GM12878 (cell line): ENCODE data around the gene SPP2. TPM values are rescaled to one million over a fixed set of nuclear protein-coding genes. Genes with fewer than 3 reads are reported as not detected.

Experiments
- ATAC-seq: fragments of 200-7000 bp; cut with Tn5 transposase; 3 replicates; pipeline ENCODE4 v1.9.1; 2020; ENCODE audit warnings: mild to moderate bottlenecking, moderate library complexity
- BruUV-seq: library from RNA; stranded (reverse); fragments of 400-500 nt; replicated peaks from 2 replicates; lab custom pipeline; 2021; lab: Mats Ljungman, UMichigan
- CTCF ChIA-PET: fragments of 300-600 bp; sonication (Branson Sonifier 250); formaldehyde crosslinking; extraction: SDS; loops from one replicate; lab custom pipeline; 2021; ENCODE audit warnings: inconsistent platforms; lab: Yijun Ruan, JAX
- POLR2A ChIA-PET: fragments of 350-600 bp; formaldehyde crosslinking; extraction: SDS; loops from one replicate; lab custom pipeline; 2021; ENCODE audit warnings: inconsistent platforms; lab: Charles Lee
- RAD21 ChIA-PET: fragments of 300-600 bp; sonication (Branson Sonifier 250); formaldehyde crosslinking; loops from one replicate; lab custom pipeline; 2023; ENCODE audit warnings: antibody characterized with exemption; ENCODE audit not compliant: unreplicated experiment; lab: Charles Lee
- SMC1A ChIA-PET: fragments of 300-600 bp; sonication (Branson Sonifier 250); formaldehyde crosslinking; loops from one replicate; lab custom pipeline; 2023; ENCODE audit not compliant: unreplicated experiment, uncharacterized antibody; lab: Charles Lee
- DNase-seq: peaks from one replicate; pipeline ENCODE4 v3.0.0-alpha.2; 2011; ENCODE audit warnings: low read depth, low spot score
- FAIRE-seq: peaks from 3 replicates; lab custom pipeline; 2011; peaks lifted over from hg19 to GRCh38; lab: Jason Lieb, UNC
- H2AFZ ChIP-seq: 2 replicates; pipeline ENCODE4 v1.6.0; 2011; ENCODE audit warnings: low read depth, low read length, control low read depth; ENCODE audit not compliant: control insufficient read depth
- H3K27ac ChIP-seq: 2 replicates; pipeline ENCODE4 v1.5.1; 2011; ENCODE audit warnings: control low read depth; ENCODE audit not compliant: control insufficient read depth, insufficient read depth
- H3K27me3 ChIP-seq, 2 experiments: replicated peaks in 1 of 2; 2 replicates each; pipeline versions ENCODE4 v1.6.0 to v1.6.1; 2011; ENCODE audit warnings: low read length in 1 of 2; ENCODE audit not compliant: control insufficient read depth in 2 of 2, insufficient read depth in 2 of 2
- H3K36me3 ChIP-seq, 2 experiments: 2 replicates each; pipeline ENCODE4 v1.5.1; 2011; ENCODE audit warnings: low read length in 1 of 2; ENCODE audit not compliant: control insufficient read depth in 2 of 2, insufficient read depth in 2 of 2
- H3K4me1 ChIP-seq: 2 replicates; pipeline ENCODE4 v1.6.1; 2011; ENCODE audit warnings: mild to moderate bottlenecking, low read length, moderate library complexity, mixed read lengths; ENCODE audit not compliant: control insufficient read depth, insufficient read depth
- H3K4me2 ChIP-seq: 2 replicates; pipeline ENCODE4 v1.6.0; 2011; ENCODE audit warnings: control low read depth; ENCODE audit not compliant: control insufficient read depth, insufficient read depth
- H3K4me3 ChIP-seq: fragments of 200-600 bp; sonication (generic); 2 replicates; pipeline ENCODE4 v1.5.1; 2016
- H3K79me2 ChIP-seq: 2 replicates; pipeline ENCODE4 v1.6.0; 2011; ENCODE audit warnings: low read length; ENCODE audit not compliant: control insufficient read depth, insufficient read depth
- H3K9ac ChIP-seq: 2 replicates; pipeline ENCODE4 v1.8.0; 2011; ENCODE audit warnings: low read length, control low read depth, mixed read lengths; ENCODE audit not compliant: control insufficient read depth, insufficient read depth
- H3K9me3 ChIP-seq: replicated peaks from 3 replicates; pipeline ENCODE4 v1.5.1; 2011; ENCODE audit warnings: mild to moderate bottlenecking, low read length; ENCODE audit not compliant: control insufficient read depth, insufficient read depth
- H4K20me1 ChIP-seq: 2 replicates; pipeline ENCODE4 v1.6.0; 2011; ENCODE audit not compliant: control insufficient read depth, insufficient read depth
- CEBPB ChIP-seq, 2 experiments: fragments of 150-350 bp in 1 of 2; IDR thresholded peaks; 2 replicates each; pipeline ENCODE4 v1.6.1; 2012 to 2014; ENCODE audit warnings: low read depth in 2 of 2, low read length in 2 of 2, borderline replicate concordance in 1 of 2, inconsistent platforms in 1 of 2
- CHD4 ChIP-seq: fragments of 200-600 bp; sonication (generic); IDR thresholded peaks from 2 replicates; pipeline ENCODE4 v1.6.1; 2016; ENCODE audit warnings: mild to moderate bottlenecking
- CUX1 ChIP-seq: IDR thresholded peaks from 2 replicates; pipeline ENCODE4 v1.6.1; 2012; ENCODE audit warnings: improper control_type of control experiment, low read depth, low read length; ENCODE audit not compliant: insufficient replicate concordance
- HCFC1 ChIP-seq: fragments of 150-350 bp; IDR thresholded peaks from 2 replicates; pipeline ENCODE4 v1.6.1; 2014; ENCODE audit warnings: low read length
- KAT2A ChIP-seq: conservative IDR thresholded peaks from 2 replicates; pipeline ENCODE4 v1.6.1; 2011; ENCODE audit warnings: low read depth, low read length; ENCODE audit not compliant: control insufficient read depth
- KLF5 ChIP-seq: fragments of 450-650 bp; IDR thresholded peaks from 2 replicates; pipeline ENCODE4 v1.6.1; 2014; ENCODE audit warnings: mild to moderate bottlenecking; ENCODE audit not compliant: partially characterized antibody
- LARP7 ChIP-seq: fragments of 450-650 bp; IDR thresholded peaks from 2 replicates; pipeline ENCODE4 v1.6.1; 2017; ENCODE audit warnings: mild to moderate bottlenecking
- NRF1 ChIP-seq: conservative IDR thresholded peaks from 2 replicates; pipeline ENCODE4 v1.6.1; 2011; ENCODE audit warnings: mild to moderate bottlenecking, low read depth, low read length, improper control_type of control experiment
- POU2F2 ChIP-seq: IDR thresholded peaks from 3 replicates; pipeline ENCODE4 v1.6.1; 2011; ENCODE audit warnings: low read depth, mild to moderate bottlenecking, low read length, borderline replicate concordance
- RB1 ChIP-seq: fragments of 450-650 bp; formaldehyde crosslinking; IDR thresholded peaks from 2 replicates; pipeline ENCODE4 v1.6.1; 2017; ENCODE audit warnings: mild to moderate bottlenecking, borderline replicate concordance
- RELA ChIP-seq: fragments of 450-650 bp; IDR thresholded peaks from 2 replicates; pipeline ENCODE4 v1.8.0; 2014; ENCODE audit warnings: borderline replicate concordance; ENCODE audit not compliant: partially characterized antibody
- RFX5 ChIP-seq: IDR thresholded peaks from 2 replicates; pipeline ENCODE4 v1.6.1; 2011; ENCODE audit warnings: low read depth, low read length, improper control_type of control experiment
- SREBF2 ChIP-seq: IDR thresholded peaks from 2 replicates; pipeline ENCODE4 v1.6.1; 2012; ENCODE audit warnings: mild to moderate bottlenecking, low read length
- ZNF687 ChIP-seq: fragments of 450-650 bp; IDR thresholded peaks from 2 replicates; pipeline ENCODE4 v1.6.1; 2017; ENCODE audit warnings: mild to moderate bottlenecking, moderate library complexity
- WGBS: methylation state at CpG from one replicate; pipeline ENCODE4 v1.1.6; 2016; ENCODE audit warnings: low lambda C conversion rate; ENCODE audit not compliant: insufficient replicate concordance, insufficient coverage; ENCODE audit errors: missing lambda C conversion rate; 5-methylcytosine and 5-hydroxymethylcytosine counted together
- in situ Hi-C: fragments of 300-500 bp; cut with MboI; formaldehyde crosslinking; loops from 9 replicates; pipeline ENCODE4 v1.14.3; 2018; ENCODE audit warnings: mixed read lengths
- intact Hi-C: fragments of 100-400 bp; cut with micrococcal nuclease; formaldehyde crosslinking; loops from one replicate; pipeline ENCODE4 v1.14.2; 2022; ENCODE audit not compliant: unreplicated experiment
- polyA plus RNA-seq, 11 experiments: library from polyadenylated mRNA; depleted of rRNA in 4 of 11; unstranded in 6 of 11; stranded (reverse) in 5 of 11; fragments of >200 nt; fragmentation: Nextera tagmentation in 4 of 11; fragmentation: Illumina TruSeq in 1 of 11; extraction: Ambion mirVana in 4 of 11; extraction: Trizol in 1 of 11; gene quantifications; 1 replicate in 1 of 11; 2 replicates in 10 of 11; pipeline versions ENCODE4 v1.2.1 to v1.2.3, GENCODE V29; 2011 to 2016; ENCODE audit warnings: inconsistent platforms in 2 of 11, missing spikeins in 2 of 11, low read depth in 1 of 11
- total RNA-seq, 4 experiments: library from RNA; depleted of rRNA in 3 of 4; stranded (reverse); fragments of >200 nt in 3 of 4; fragmentation: Illumina TruSeq in 1 of 4; extraction: Trizol in 1 of 4; gene quantifications; 2 replicates each; pipeline versions ENCODE4 v1.2.1 to v1.2.3, GENCODE V29; 2013 to 2021
- TF ChIP-seq, protein P1 (sequence below): fragments of 150-350 bp; IDR thresholded peaks from 2 replicates; pipeline ENCODE4 v1.6.1; 2014; ENCODE audit warnings: mild to moderate bottlenecking, low read depth, low read length

Gene SPP2
- total and polyA plus RNA-seq, 10 of the 15 experiments (the other 5 are each of a cell fraction or from before 2014, with no cell fraction given), result not detected

GRCh38 chr2:234076451-234076850, 25.9 kb downstream of the SPP2 start:
- no peak overlapping the region for H3K4me2 ChIP-seq
- RAD21 ChIA-PET, result no interaction called here
- H3K4me1 ChIP-seq, result no peaks in the 10 kb centered on the region
- intact Hi-C loops, result no loop called here
- H3K27ac ChIP-seq, result no peak overlapping the region
- CTCF ChIA-PET, result interaction anchor here (1.1 kb wide), 1 partner anchor 11 kb away, joined by 3 read pairs; no protein-coding TSS in a partner anchor
- no peaks in the 10 kb centered on the region for H3K79me2 ChIP-seq
- no peaks in the 10 kb centered on the region for H4K20me1 ChIP-seq
- H2AFZ ChIP-seq, result no peak overlapping the region
- POLR2A ChIA-PET, result no interaction called here
- no peaks in the 10 kb centered on the region for H3K36me3 ChIP-seq
- SMC1A ChIA-PET, result no interaction called here
- no TSS peak for BruUV-seq
- no peak overlapping the region for H3K4me3 ChIP-seq
- H3K9ac ChIP-seq, result no peak overlapping the region
- FAIRE-seq (no peak), DNase-seq (no peak), ATAC-seq (no peak)
- 82% methylated on average over 3 of the region's 3 CpGs for WGBS
- H3K27me3 ChIP-seq, result no peaks in the 10 kb centered on the region
- in situ Hi-C loops, result no loop called here
- no peaks in the 10 kb centered on the region for H3K9me3 ChIP-seq
- no peak for TF ChIP-seq KLF5
- no peak for TF ChIP-seq RB1
- TF ChIP-seq ZNF687, result no peak
- no peak for TF ChIP-seq HCFC1
- TF ChIP-seq RFX5, result no peak
- no peak for TF ChIP-seq SREBF2
- TF ChIP-seq, protein P1, sequence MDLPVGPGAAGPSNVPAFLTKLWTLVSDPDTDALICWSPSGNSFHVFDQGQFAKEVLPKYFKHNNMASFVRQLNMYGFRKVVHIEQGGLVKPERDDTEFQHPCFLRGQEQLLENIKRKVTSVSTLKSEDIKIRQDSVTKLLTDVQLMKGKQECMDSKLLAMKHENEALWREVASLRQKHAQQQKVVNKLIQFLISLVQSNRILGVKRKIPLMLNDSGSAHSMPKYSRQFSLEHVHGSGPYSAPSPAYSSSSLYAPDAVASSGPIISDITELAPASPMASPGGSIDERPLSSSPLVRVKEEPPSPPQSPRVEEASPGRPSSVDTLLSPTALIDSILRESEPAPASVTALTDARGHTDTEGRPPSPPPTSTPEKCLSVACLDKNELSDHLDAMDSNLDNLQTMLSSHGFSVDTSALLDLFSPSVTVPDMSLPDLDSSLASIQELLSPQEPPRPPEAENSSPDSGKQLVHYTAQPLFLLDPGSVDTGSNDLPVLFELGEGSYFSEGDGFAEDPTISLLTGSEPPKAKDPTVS, result no peak
- no peak for TF ChIP-seq CUX1
- no peak for TF ChIP-seq LARP7
- no peak for TF ChIP-seq NRF1
- no peak for TF ChIP-seq CEBPB (IDR thresholded peaks at IDR 0.05; ENCODE audit: borderline replicate concordance in 1 of 2, low read depth in 2 of 2, low read length in 2 of 2)
- TF ChIP-seq POU2F2, result no peak
- no peak for TF ChIP-seq CHD4
- TF ChIP-seq RELA, result no peak
- no peak for TF ChIP-seq KAT2A
